GM12872 (cell line): Measurements from ENCODE around the gene STUB1.

Experiments used
- TF ChIP-seq, protein P1 (sequence below): IDR thresholded peaks from 3 replicates; pipeline ENCODE4 v1.5.1; 2011; ENCODE audit warnings: low read depth, mild to moderate bottlenecking, low read length, moderate library complexity; ENCODE audit not compliant: insufficient read depth

The STUB1 gene

DNA sequence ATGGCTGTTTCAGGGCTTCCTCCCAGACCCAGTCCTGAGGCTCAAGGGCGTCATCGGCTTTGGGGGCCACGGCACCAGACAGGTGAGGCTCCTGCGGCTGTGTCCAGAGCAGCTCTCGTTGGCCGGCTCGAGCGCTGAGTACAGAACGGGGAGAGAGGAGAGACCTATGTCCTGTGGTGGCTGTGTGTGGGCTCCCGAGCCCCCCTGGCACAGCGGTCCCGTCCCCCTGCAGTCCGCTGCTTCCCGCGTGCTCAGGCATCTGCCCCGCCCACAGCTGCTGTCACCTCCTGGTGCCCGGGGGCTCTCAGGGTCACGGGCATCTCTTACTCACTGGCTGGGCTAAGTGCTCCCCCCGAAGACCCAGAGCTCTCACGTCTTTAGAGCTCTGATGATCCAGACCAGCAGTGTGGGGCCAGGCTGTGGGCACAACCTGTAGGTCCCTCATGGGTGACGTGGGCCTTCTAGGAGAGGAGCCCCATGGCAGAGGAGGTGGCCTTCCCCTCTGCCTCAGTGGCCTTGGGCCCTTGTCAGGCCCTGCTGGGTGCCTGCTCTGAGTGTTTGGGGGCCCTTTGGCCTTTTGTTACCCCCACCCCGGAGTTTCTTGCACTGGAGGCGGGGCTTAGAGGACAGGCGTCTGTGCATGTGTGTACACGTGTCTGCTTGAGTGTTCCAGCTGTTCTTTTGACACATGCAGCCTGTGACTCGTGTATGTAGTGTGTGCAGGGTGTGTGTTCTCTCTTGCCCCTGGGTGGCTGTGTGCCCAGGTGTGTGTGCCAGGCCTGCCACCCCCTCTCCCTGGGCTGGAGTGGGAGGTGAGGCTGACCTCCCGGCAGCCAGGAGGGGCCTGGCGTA, 27.5 kb upstream of the STUB1 start:
- TF ChIP-seq, protein P1, sequence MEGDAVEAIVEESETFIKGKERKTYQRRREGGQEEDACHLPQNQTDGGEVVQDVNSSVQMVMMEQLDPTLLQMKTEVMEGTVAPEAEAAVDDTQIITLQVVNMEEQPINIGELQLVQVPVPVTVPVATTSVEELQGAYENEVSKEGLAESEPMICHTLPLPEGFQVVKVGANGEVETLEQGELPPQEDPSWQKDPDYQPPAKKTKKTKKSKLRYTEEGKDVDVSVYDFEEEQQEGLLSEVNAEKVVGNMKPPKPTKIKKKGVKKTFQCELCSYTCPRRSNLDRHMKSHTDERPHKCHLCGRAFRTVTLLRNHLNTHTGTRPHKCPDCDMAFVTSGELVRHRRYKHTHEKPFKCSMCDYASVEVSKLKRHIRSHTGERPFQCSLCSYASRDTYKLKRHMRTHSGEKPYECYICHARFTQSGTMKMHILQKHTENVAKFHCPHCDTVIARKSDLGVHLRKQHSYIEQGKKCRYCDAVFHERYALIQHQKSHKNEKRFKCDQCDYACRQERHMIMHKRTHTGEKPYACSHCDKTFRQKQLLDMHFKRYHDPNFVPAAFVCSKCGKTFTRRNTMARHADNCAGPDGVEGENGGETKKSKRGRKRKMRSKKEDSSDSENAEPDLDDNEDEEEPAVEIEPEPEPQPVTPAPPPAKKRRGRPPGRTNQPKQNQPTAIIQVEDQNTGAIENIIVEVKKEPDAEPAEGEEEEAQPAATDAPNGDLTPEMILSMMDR, result no peak

DNA sequence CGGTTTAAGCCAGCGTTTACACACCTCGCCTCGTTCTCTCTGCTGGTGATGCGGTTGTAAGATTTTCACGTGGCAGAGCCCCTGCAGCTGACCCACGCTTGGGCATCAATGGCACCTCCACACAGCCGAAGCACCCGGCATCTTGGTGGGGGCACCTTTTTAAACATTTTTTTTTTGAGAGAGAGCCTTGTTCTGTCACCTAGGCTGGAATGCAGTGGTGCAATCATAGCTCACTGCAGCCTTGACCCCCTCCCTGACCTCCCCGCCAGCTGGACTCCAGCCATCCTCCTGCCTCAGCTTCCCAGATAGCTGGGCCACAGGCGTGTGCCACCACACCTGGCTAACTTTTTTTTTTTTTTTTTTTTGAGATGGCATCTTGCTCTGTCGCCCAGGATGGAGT, 26.2 kb upstream of the STUB1 start:
- TF ChIP-seq, protein P1, result no peak

DNA sequence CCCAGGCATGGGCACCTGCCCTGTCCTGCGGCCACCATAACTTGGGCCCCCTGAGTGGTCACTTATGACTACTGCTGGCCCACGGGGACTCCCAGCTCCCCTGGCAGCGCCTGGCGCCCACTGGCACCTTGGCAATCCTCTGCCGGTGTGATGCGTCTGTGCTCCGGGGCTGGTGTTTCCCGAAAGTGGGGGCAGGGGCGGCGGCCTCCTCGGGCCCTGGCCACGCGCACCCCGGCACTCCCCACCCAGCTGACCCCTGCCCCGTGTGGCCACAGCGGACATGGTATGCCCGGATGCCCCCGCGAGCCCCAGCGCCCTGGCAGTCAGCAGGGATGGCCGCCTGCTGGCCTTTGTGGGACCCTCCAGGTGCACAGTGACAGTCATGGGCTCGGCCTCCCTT, 22.7 kb upstream of the STUB1 start:
- TF ChIP-seq, protein P1, result no peak

DNA sequence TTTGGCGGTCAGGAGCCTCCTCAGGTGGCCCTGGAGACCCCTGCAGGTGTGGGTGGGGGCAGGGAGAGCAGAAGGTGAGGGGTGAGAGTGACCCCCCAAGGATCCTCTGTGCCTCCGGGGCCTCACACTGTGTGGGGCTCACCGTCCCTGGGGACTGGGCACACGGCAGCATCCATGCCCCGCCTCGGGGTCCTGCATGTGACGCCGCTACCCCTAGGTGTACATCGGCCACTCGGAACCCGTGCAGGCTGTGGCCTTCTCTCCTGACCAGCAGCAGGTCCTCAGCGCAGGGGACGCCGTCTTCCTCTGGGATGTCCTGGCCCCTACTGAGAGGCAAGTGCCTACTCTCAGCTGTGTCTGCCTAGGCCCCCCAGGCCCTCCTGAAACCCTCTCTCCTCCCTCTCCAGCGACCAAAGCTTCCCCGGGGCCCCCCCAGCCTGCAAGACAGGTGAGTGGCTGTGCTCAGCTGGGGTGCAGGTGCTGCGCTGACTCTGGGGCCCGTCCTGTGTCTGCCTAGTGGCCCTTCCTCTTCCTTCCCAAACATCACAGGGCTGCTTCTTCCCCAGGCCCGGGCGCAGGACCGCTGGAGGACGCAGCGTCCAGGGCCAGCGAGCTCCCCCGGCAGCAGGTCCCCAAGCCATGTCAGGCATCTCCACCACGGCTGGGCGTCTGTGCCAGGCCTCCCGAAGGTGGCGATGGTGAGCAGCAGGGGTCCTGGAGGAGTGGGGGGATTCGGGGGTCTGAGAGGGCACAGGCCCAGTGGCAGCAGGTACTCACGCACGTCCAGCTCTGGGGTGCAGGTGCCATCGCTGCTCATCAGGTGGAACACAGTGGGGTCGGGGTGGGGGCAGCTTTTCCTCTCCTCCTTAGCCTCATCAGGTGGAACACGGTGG, 21.3 kb upstream of the STUB1 start:
- TF ChIP-seq, protein P1, result 0 out of 3 replicates have a peak, but pooled peaks have one; percentile 10

DNA sequence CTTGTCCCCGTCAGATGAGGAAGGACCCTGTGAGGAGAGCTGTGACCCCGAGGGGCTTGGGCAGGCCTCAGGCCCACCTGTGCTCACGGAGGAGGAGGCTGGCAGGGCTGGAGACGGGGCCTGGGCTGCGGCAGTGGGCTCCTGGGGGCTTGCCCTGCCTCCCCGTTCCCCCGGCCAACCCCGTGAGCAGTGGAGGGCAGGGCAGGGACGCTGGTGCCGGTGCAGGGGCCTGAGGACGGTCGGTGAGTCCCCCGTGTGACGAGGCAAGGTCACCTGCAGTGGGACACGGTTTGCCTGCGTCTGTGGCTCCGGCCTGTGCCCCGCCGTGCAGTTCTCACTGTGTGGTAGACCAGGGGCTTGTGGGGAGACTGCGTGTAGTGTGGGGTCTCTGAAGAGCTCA, 20.6 kb upstream of the STUB1 start:
- TF ChIP-seq, protein P1, result no peak

DNA sequence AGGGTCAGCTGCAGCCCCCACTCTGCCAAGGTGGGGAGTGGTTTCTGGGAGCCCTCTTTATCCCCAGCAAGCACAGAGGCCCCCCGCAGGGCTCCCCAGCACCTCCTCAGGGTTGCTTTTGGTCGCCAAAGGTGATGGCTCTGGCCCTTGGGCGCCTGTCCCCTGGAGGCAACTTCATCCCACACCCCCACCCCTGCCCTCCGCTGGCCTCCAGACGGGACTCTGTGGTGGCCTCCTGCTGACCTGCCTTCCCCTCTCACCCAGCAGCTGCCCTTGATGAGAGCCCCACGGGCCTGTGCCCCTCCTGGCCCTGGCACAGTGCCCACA, 20.1 kb upstream of the STUB1 start:
- TF ChIP-seq, protein P1, result no peak

DNA sequence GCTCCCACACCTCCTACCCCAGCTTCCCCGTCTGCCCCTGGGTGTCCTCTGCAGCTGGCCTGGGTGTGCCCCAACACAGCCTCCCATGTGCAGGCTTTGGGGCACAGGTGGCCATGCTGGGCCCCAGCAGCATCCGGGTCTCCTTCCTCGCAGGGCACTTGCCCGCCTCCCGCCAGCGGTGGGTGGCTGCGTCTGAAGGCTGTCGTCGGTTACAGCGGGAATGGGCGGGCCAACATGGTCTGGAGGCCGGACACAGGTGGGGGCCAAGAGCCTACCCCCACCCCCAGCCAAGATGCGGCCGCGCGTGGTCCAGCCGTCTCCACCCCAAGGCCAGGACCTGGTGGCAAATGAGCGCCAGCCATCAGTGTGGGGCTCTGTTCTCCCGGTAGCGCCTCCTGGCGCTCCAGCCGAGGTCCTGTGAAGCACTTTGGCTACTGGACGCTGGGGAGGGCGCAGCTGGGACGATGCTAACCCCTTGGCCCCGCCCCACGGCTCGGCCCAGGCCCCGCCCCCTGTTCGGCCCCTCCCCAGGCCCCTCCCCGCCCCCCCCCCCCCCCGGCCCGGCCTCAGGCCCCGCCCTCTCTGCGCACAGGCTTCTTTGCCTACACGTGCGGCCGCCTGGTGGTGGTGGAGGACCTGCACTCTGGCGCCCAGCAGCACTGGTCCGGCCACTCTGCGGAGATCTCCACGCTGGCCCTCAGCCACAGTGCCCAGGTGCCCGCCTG, 19.6 kb upstream of the STUB1 start:
- TF ChIP-seq, protein P1, result peak; percentile 51
